Measurements from ENCODE around the gene YPEL1. TPM values are rescaled to one million over a fixed set of nuclear protein-coding genes. Genes with fewer than 3 reads are reported as not detected.

YPEL1 gene
- total and polyA plus RNA-seq, 4 experiments from 2014 or later, result 4.9 to 9.8 (median 6.6) TPM

DNA sequence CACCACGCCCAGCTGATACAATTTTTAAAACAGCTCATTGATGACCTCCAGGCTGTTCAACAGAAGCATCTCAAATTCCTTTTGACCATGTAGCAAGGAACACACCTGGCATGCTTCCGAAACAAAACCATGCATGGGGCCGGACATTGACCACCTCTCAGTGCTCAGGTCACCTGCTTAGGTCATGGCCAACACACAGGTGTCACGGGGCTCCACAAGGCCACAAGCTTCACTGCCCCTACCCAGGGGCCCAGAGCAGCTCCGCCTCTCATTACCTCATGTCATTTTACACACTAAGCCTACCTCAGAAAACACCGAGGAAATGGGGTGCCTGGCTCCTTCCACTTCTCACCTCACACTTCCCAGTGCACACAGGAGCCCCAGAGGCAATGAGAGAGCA is 26.6 kb downstream of the YPEL1 start:
- ChIA-PET CTCF (ENCODE audit: partially characterized antibody) (interaction anchor here (0.6 kb wide), 1 partner anchor 261 kb away, joined by 3 read pairs; no protein-coding TSS in a partner anchor), POLR2A (ENCODE audit: partially characterized antibody) (no interaction called here)
- Histone ChIP-seq H3K36me3 (ENCODE audit: insufficient read depth, low read length) (no peaks in the 10 kb centered on the region), H3K27me3 (ENCODE audit: insufficient read depth, low read length) (no peaks in the 10 kb centered on the region), H3K27ac (ENCODE audit: low read depth, low read length) (no peak overlapping the region), H3K4me3 (ENCODE audit: low read length in 2 of 2) (no peak overlapping the region), H3K4me1 (ENCODE audit: insufficient read depth, low read length) (no peaks in the 10 kb centered on the region), H3K9me3 (ENCODE audit: control insufficient read depth in 1 of 2, low read length in 2 of 2) (no peaks in the 10 kb centered on the region)
- H3K4me1 Mint-ChIP-seq, result peaks cover 3 to 9% (median 8%) of the 10 kb centered on the region in 4 donors
- no peaks in the 10 kb centered on the region for H3K27me3 Mint-ChIP-seq
- H3K9me3 Mint-ChIP-seq, result peaks cover 0 to 2% (median 0%) of the 10 kb centered on the region in 8 donors
- H3K4me3 Mint-ChIP-seq, result no peak overlapping the region
- no peak for DNase-seq
- intact Hi-C loops (cut with micrococcal nuclease), result no loop called here
- H3K36me3 Mint-ChIP-seq, result peaks cover 0 to 4% of the 10 kb centered on the region in 2 donors
- no peak overlapping the region for H3K27ac Mint-ChIP-seq

GRCh38 chr22:21707677-21708076 is 27.9 kb downstream of the YPEL1 start:
- Histone ChIP-seq H3K4me3 (ENCODE audit: low read length in 2 of 2) (no peak overlapping the region), H3K27ac (ENCODE audit: low read depth, low read length) (no peak overlapping the region), H3K9me3 (ENCODE audit: control insufficient read depth in 1 of 2, low read length in 2 of 2) (no peaks in the 10 kb centered on the region), H3K4me1 (ENCODE audit: insufficient read depth, low read length) (no peaks in the 10 kb centered on the region), H3K27me3 (ENCODE audit: insufficient read depth, low read length) (no peaks in the 10 kb centered on the region), H3K36me3 (ENCODE audit: insufficient read depth, low read length) (no peaks in the 10 kb centered on the region)
- no peaks in the 10 kb centered on the region for H3K27me3 Mint-ChIP-seq
- peaks cover 0 to 2% (median under 1%) of the 10 kb centered on the region in 4 donors for H3K4me1 Mint-ChIP-seq
- H3K9me3 Mint-ChIP-seq, result peaks cover 0 to 2% (median 0%) of the 10 kb centered on the region in 8 donors
- ChIA-PET CTCF (ENCODE audit: partially characterized antibody) (interaction anchor here (0.6 to 1.1 kb wide), 2 partner anchors 11 to 87 kb away, joined by 3 read pairs; no protein-coding TSS in a partner anchor), POLR2A (ENCODE audit: partially characterized antibody) (no interaction called here)
- intact Hi-C loops (cut with micrococcal nuclease), result no loop called here
- H3K4me3 Mint-ChIP-seq, result no peak overlapping the region
- no peak for DNase-seq
- peak overlapping the region in 1 of 7 donors; percentile 42 for H3K27ac Mint-ChIP-seq
- peaks cover 0 to 5% of the 10 kb centered on the region in 2 donors for H3K36me3 Mint-ChIP-seq

- H3K4me1 ChIP-seq (ENCODE audit: insufficient read depth, low read length), result no peaks in the 10 kb centered on the region
- H3K9me3 ChIP-seq (ENCODE audit: control insufficient read depth in 1 of 2, low read length in 2 of 2), result no peaks in the 10 kb centered on the region
- H3K27ac ChIP-seq (ENCODE audit: low read depth, low read length), result no peak overlapping the region
- H3K9me3 Mint-ChIP-seq, result no peaks in the 10 kb centered on the region
- CTCF ChIA-PET (ENCODE audit: partially characterized antibody), result no interaction called here
- H3K27ac Mint-ChIP-seq, result peak overlapping the region in 1 of 7 donors; percentile 44
- no peak for DNase-seq
- H3K36me3 ChIP-seq (ENCODE audit: insufficient read depth, low read length), result no peaks in the 10 kb centered on the region
- no peak overlapping the region for H3K4me3 Mint-ChIP-seq
- H3K27me3 Mint-ChIP-seq, result no peaks in the 10 kb centered on the region
- POLR2A ChIA-PET (ENCODE audit: partially characterized antibody), result no interaction called here
- H3K27me3 ChIP-seq (ENCODE audit: insufficient read depth, low read length), result no peaks in the 10 kb centered on the region
- no peak overlapping the region for H3K4me3 ChIP-seq (ENCODE audit: low read length in 2 of 2)
- H3K36me3 Mint-ChIP-seq, result peaks cover 0 to 28% of the 10 kb centered on the region in 2 donors
- no peaks in the 10 kb centered on the region for H3K4me1 Mint-ChIP-seq
- intact Hi-C loops (cut with micrococcal nuclease), result no loop called here
These were observed 31.8 kb downstream of the YPEL1 start for GRCh38 chr22:21703684-21704316.

DNA sequence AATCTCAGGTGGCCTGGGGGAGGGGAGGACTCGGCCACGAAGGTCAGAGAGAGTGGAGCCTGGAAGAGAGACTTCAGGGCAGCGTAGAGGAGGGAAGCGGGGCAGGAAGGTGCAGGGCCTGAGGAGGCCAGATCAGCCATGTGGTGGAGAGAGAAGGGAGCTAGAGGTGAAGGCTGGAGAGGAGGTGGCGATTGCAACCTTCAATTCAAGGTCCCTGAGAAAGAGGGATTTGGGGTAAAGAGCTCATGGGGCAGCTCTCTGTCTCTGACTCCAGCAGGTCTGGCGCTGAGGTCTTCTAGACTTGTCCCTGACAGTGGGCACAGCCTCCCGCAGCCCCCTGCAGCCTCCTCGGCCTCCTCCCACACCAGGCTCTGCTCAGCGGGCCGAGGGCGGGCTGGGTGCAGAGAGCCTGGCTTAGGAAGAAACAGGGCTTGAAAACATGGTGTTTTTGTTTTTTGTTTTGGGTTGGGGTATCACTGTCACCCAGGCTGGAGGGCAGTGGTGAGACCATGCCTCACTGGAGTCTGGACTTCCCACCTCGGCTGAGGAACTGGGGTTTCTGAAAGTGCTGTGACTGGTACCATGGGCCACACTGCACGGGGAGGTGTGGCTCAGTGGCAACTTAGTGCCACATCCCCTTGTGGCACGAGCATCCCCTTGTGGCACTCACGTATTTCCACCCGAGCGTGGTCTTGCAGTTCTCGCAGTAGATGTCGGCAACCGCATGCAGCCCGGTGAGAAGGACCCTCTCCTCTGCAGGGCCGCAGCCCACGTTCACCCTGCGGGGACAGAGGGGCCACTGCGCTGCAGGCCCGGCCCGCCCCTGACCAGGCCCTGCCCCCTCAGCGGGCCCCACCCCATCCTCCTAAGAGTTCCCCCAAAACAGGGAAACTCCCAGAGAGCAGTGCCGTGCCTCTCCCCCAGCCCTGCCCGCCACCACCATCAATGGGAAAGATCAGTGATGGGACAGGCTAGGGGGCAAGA is 32.6 kb downstream of the YPEL1 start:
- Histone ChIP-seq H3K4me3 (ENCODE audit: low read length in 2 of 2) (no peak overlapping the region), H3K9me3 (ENCODE audit: control insufficient read depth in 1 of 2, low read length in 2 of 2) (no peaks in the 10 kb centered on the region), H3K27ac (ENCODE audit: low read depth, low read length) (no peak overlapping the region), H3K27me3 (ENCODE audit: insufficient read depth, low read length) (no peaks in the 10 kb centered on the region), H3K4me1 (ENCODE audit: insufficient read depth, low read length) (no peaks in the 10 kb centered on the region), H3K36me3 (ENCODE audit: insufficient read depth, low read length) (no peaks in the 10 kb centered on the region)
- CTCF ChIA-PET (ENCODE audit: partially characterized antibody), result no interaction called here
- no peaks in the 10 kb centered on the region for H3K9me3 Mint-ChIP-seq
- H3K27ac Mint-ChIP-seq, result peak overlapping the region in 3 of 7 donors; percentile 57 to 85 (median 75)
- DNase-seq, result no peak
- H3K27me3 Mint-ChIP-seq, result no peaks in the 10 kb centered on the region
- peaks cover 0 to 33% of the 10 kb centered on the region in 2 donors for H3K36me3 Mint-ChIP-seq
- H3K4me3 Mint-ChIP-seq, result no peak overlapping the region
- no peaks in the 10 kb centered on the region for H3K4me1 Mint-ChIP-seq
- POLR2A ChIA-PET (ENCODE audit: partially characterized antibody), result no interaction called here
- intact Hi-C loops (cut with micrococcal nuclease), result no loop called here

DNA sequence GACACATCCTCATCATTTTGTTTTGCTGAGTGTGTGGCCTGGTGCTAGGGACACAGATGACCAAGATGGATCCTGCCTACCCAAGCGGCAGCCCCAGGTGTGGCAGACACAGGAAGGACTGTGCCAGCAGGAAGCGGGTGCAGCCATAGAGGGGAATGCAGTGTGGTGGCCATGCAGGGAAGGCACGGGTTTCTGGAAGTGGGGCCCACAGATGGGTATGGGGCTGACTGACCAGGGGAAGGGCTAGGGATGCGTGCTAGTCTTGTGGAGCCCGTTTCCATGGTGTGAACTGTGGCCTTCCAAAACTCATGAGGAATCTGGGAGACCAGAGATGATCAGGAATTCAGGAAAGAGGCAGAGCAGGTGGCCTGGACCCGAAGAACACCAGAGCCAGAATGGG is 33.5 kb downstream of the YPEL1 start:
- Mint-ChIP-seq H3K4me1 (no peaks in the 10 kb centered on the region), H3K9me3 (no peaks in the 10 kb centered on the region), H3K36me3 (peaks cover under 1 to 38% of the 10 kb centered on the region in 2 donors), H3K27ac (peak overlapping the region in 5 of 7 donors; percentile 8 to 75 (median 55)), H3K27me3 (no peaks in the 10 kb centered on the region), H3K4me3 (no peak overlapping the region)
- Histone ChIP-seq H3K27me3 (ENCODE audit: insufficient read depth, low read length) (no peaks in the 10 kb centered on the region), H3K27ac (ENCODE audit: low read depth, low read length) (no peak overlapping the region), H3K4me1 (ENCODE audit: insufficient read depth, low read length) (no peaks in the 10 kb centered on the region), H3K9me3 (ENCODE audit: control insufficient read depth in 1 of 2, low read length in 2 of 2) (no peaks in the 10 kb centered on the region), H3K4me3 (ENCODE audit: low read length in 2 of 2) (no peak overlapping the region), H3K36me3 (ENCODE audit: insufficient read depth, low read length) (peaks cover 5% of the 10 kb centered on the region)
- intact Hi-C loops (cut with micrococcal nuclease), result no loop called here
- ChIA-PET POLR2A (ENCODE audit: partially characterized antibody) (no interaction called here), CTCF (ENCODE audit: partially characterized antibody) (no interaction called here)
- DNase-seq, result no peak

DNA sequence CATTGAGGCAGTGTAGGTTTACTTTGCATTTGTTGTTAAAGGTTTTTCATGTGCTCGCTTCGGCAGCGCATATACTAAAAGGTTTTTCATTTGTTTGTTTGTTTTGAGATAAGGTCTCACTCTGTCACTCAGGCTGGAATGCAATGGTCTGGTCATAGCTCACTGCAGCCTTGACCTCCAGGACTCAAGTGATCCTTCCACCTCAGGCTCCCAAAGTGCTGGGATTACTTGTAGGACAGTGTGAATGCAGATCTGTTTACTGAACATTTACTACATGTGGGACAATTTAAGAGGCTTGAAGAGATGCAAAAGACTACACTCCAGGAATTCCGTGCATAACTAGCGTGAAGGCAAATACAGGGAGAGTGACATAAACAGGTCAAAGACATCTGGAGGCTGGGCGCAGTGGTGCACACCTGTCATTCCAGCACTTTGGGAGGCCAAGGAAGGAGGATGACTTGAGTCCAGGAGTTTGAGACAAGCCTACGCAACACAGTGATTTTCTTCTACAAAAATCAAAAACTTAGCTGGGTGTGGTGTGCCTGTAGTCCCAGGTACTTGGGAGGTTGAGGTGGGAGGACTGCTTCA is 34.1 kb downstream of the YPEL1 start:
- no peaks in the 10 kb centered on the region for H3K4me1 ChIP-seq (ENCODE audit: insufficient read depth, low read length)
- POLR2A ChIA-PET (ENCODE audit: partially characterized antibody), result no interaction called here
- Mint-ChIP-seq H3K27me3 (no peaks in the 10 kb centered on the region), H3K27ac (peak overlapping the region in 6 of 7 donors; percentile 12 to 64 (median 39)), H3K4me3 (no peak overlapping the region), H3K9me3 (no peaks in the 10 kb centered on the region), H3K4me1 (no peaks in the 10 kb centered on the region), H3K36me3 (peaks cover 7 to 44% of the 10 kb centered on the region in 2 donors)
- CTCF ChIA-PET (ENCODE audit: partially characterized antibody), result no interaction called here
- DNase-seq, result no peak
- no peaks in the 10 kb centered on the region for H3K27me3 ChIP-seq (ENCODE audit: insufficient read depth, low read length)
- no peak overlapping the region for H3K4me3 ChIP-seq (ENCODE audit: low read length in 2 of 2)
- intact Hi-C loops (cut with micrococcal nuclease), result no loop called here
- H3K27ac ChIP-seq (ENCODE audit: low read depth, low read length), result no peak overlapping the region
- H3K36me3 ChIP-seq (ENCODE audit: insufficient read depth, low read length), result peaks cover 11% of the 10 kb centered on the region
- H3K9me3 ChIP-seq (ENCODE audit: control insufficient read depth in 1 of 2, low read length in 2 of 2), result no peaks in the 10 kb centered on the region

GRCh38 chr22:21700822-21701221 is 34.8 kb downstream of the YPEL1 start:
- Histone ChIP-seq H3K9me3 (ENCODE audit: control insufficient read depth in 1 of 2, low read length in 2 of 2) (no peaks in the 10 kb centered on the region), H3K27ac (ENCODE audit: low read depth, low read length) (no peak overlapping the region), H3K27me3 (ENCODE audit: insufficient read depth, low read length) (no peaks in the 10 kb centered on the region), H3K36me3 (ENCODE audit: insufficient read depth, low read length) (peaks cover 18% of the 10 kb centered on the region), H3K4me3 (ENCODE audit: low read length in 2 of 2) (no peak overlapping the region), H3K4me1 (ENCODE audit: insufficient read depth, low read length) (no peaks in the 10 kb centered on the region)
- no peak for DNase-seq
- Mint-ChIP-seq H3K27me3 (no peaks in the 10 kb centered on the region), H3K27ac (peak overlapping the region in 5 of 7 donors; percentile 4 to 63 (median 35)), H3K4me1 (no peaks in the 10 kb centered on the region), H3K36me3 (peaks cover 10 to 47% of the 10 kb centered on the region in 2 donors), H3K9me3 (no peaks in the 10 kb centered on the region), H3K4me3 (no peak overlapping the region)
- intact Hi-C loops (cut with micrococcal nuclease), result no loop called here
- ChIA-PET CTCF (ENCODE audit: partially characterized antibody) (no interaction called here), POLR2A (ENCODE audit: partially characterized antibody) (no interaction called here)
